ENCODE data around the gene MANF.

MANF gene

GRCh38 chr3:51378726-51379125 lies 6.4 kb upstream of the MANF start:
- no peak for TF ChIP-seq CTCF (conservative IDR thresholded peaks at IDR 0.05; ENCODE audit: control insufficient read depth, insufficient read depth, low read depth, low read length)
- no peak overlapping the region for H3K4me3 ChIP-seq (ENCODE audit: control insufficient read depth, low read depth, low read length)
- no peak for DNase-seq (ENCODE audit: low read depth)

- no peak overlapping the region for H3K4me3 ChIP-seq (ENCODE audit: control insufficient read depth, low read depth, low read length)
- no peak for DNase-seq (ENCODE audit: low read depth)
- no peak for TF ChIP-seq CTCF (conservative IDR thresholded peaks at IDR 0.05; ENCODE audit: control insufficient read depth, insufficient read depth, low read depth, low read length)
Measured at GRCh38 chr3:51379301-51379700, 5.8 kb upstream of the MANF start.

- TF ChIP-seq CTCF (conservative IDR thresholded peaks at IDR 0.05; ENCODE audit: control insufficient read depth, insufficient read depth, low read depth, low read length): no peak
- H3K4me3 ChIP-seq (ENCODE audit: control insufficient read depth, low read depth, low read length): no peak overlapping the region
- no peak for DNase-seq (ENCODE audit: low read depth)
Measured at GRCh38 chr3:51379746-51380455, 5.2 kb upstream of the MANF start.

GRCh38 chr3:51380601-51381332 lies 4.3 kb upstream of the MANF start:
- no peak for TF ChIP-seq CTCF (conservative IDR thresholded peaks at IDR 0.05; ENCODE audit: control insufficient read depth, insufficient read depth, low read depth, low read length)
- DNase-seq (ENCODE audit: low read depth): no peak
- H3K4me3 ChIP-seq (ENCODE audit: control insufficient read depth, low read depth, low read length): no peak overlapping the region

GRCh38 chr3:51381333-51381705 lies 3.8 kb upstream of the MANF start:
- no peak overlapping the region for H3K4me3 ChIP-seq (ENCODE audit: control insufficient read depth, low read depth, low read length)
- no peak for TF ChIP-seq CTCF (conservative IDR thresholded peaks at IDR 0.05; ENCODE audit: control insufficient read depth, insufficient read depth, low read depth, low read length)
- DNase-seq (ENCODE audit: low read depth): no peak

- no peak overlapping the region for H3K4me3 ChIP-seq (ENCODE audit: control insufficient read depth, low read depth, low read length)
- DNase-seq (ENCODE audit: low read depth): no peak
- no peak for TF ChIP-seq CTCF (conservative IDR thresholded peaks at IDR 0.05; ENCODE audit: control insufficient read depth, insufficient read depth, low read depth, low read length)
Measured at GRCh38 chr3:51382076-51382745, 2.9 kb upstream of the MANF start.

All from fibroblast of mammary gland (primary cell).